ENCODE results near the gene CHMP2A. TPM values are rescaled to one million over a fixed set of nuclear protein-coding genes. Genes with fewer than 3 reads are reported as not detected.

Gene CHMP2A
- total and polyA plus RNA-seq, 2 of the 13 experiments (the other 11 are each of a cell fraction or from before 2014, with no cell fraction given): 49.7 to 55.0 TPM

- TF ChIP-seq SMAD1 (CRISPR knock-in tag; IDR thresholded peaks at IDR 0.05; ENCODE audit: borderline replicate concordance, low read depth) (no peak), PHF21A (CRISPR knock-in tag; IDR thresholded peaks at IDR 0.05) (peak; percentile 17; the same call in 1 of the 2 replicates), MIER3 (CRISPR knock-in tag; IDR thresholded peaks at IDR 0.05; ENCODE audit: borderline replicate concordance) (peak; percentile 76; the same call in 1 of the 2 replicates), ZBTB20 (CRISPR knock-in tag; IDR thresholded peaks at IDR 0.05; ENCODE audit: borderline replicate concordance, low read depth) (no peak), KDM5B (CRISPR knock-in tag; IDR thresholded peaks at IDR 0.05; ENCODE audit: borderline replicate concordance) (peak; percentile 44; the same call in 1 of the 2 replicates), SIN3B (IDR thresholded peaks at IDR 0.05; ENCODE audit: low read length) (no peak), NAIF1 (CRISPR knock-in tag; IDR thresholded peaks at IDR 0.05; ENCODE audit: borderline replicate concordance) (no peak), MAZ (IDR thresholded peaks at IDR 0.05; ENCODE audit: borderline replicate concordance, low read depth, low read length) (peak; percentile 43; the same call in 1 of the 2 replicates), MAZ (CRISPR knock-in tag; IDR thresholded peaks at IDR 0.05; ENCODE audit: low read depth) (peak; percentile 63; the same call in 1 of the 2 replicates), TBX3 (IDR thresholded peaks at IDR 0.05; ENCODE audit: borderline replicate concordance) (no peak), RFX3 (CRISPR knock-in tag; IDR thresholded peaks at IDR 0.05) (no peak), ZNF784 (CRISPR knock-in tag; IDR thresholded peaks at IDR 0.05; ENCODE audit: borderline replicate concordance) (peak; percentile 47; the same call in 1 of the 2 replicates), AGO1 (IDR thresholded peaks at IDR 0.05; ENCODE audit: low read depth, low read length, poor library complexity, severe bottlenecking) (peak; percentile 99), RARA (CRISPR knock-in tag; IDR thresholded peaks at IDR 0.05) (0 out of 2 replicates have a peak, but pooled peaks have one; percentile 13), ZNF598 (CRISPR knock-in tag; IDR thresholded peaks at IDR 0.05; ENCODE audit: borderline replicate concordance) (peak; percentile 77; the same call in 1 of the 2 replicates), RARG (CRISPR knock-in tag; IDR thresholded peaks at IDR 0.05; ENCODE audit: low read depth) (no peak), ZNF574 (CRISPR knock-in tag; IDR thresholded peaks at IDR 0.05) (peak; percentile 86), ZNF550 (CRISPR knock-in tag; IDR thresholded peaks at IDR 0.05; ENCODE audit: borderline replicate concordance) (no peak), ZFP62 (CRISPR knock-in tag; IDR thresholded peaks at IDR 0.05) (no peak), MNT (IDR thresholded peaks at IDR 0.05) (peak; percentile 29; the same call in 1 of the 2 replicates), HBP1 (CRISPR knock-in tag; IDR thresholded peaks at IDR 0.05; ENCODE audit: low read depth) (no peak), SNRNP70 (IDR thresholded peaks at IDR 0.05; ENCODE audit: low read depth, low read length) (no peak)
Observed at GRCh38 chr19:58554494-58555368, at the start of gene CHMP2A (continued).
